ENCODE data around the gene ARHGAP30.
A peak's percentile ranks its signal among the peaks of the same experiment; 100 is the strongest.
"Not testable (repeated sequence)": the region's sequence is repeated elsewhere in the genome, so short reads cannot be mapped to it uniquely, and the experiment has no call there.

ARHGAP30 gene

GRCh38 chr1:161068306-161069234, 1.1 kb downstream of the ARHGAP30 start:
- no peak for DNase-seq

GRCh38 chr1:161066694-161067093, 3.0 kb downstream of the ARHGAP30 start:
- no peak for DNase-seq

- DNase-seq, result not testable (repeated sequence)
These were observed 4.0 kb downstream of the ARHGAP30 start for GRCh38 chr1:161065681-161066080.

GRCh38 chr1:161063936-161064335, 5.8 kb downstream of the ARHGAP30 start:
- DNase-seq, result not testable (repeated sequence)

GRCh38 chr1:161061419-161061818, 8.3 kb downstream of the ARHGAP30 start:
- no peak for DNase-seq

- DNase-seq, result no peak
These were observed 10.4 kb downstream of the ARHGAP30 start for GRCh38 chr1:161059293-161059692.

- DNase-seq, result no peak
These were observed 14.9 kb downstream of the ARHGAP30 start for GRCh38 chr1:161054805-161055204.

GRCh38 chr1:161054232-161054631, 15.5 kb downstream of the ARHGAP30 start:
- DNase-seq, result no peak

GRCh38 chr1:161052899-161053298, 16.8 kb downstream of the ARHGAP30 start:
- no peak for DNase-seq

- no peak for DNase-seq
These were observed 18.5 kb downstream of the ARHGAP30 start for GRCh38 chr1:161051219-161051618.

- DNase-seq, result no peak
These were observed 20.6 kb downstream of the ARHGAP30 start for GRCh38 chr1:161048949-161049722.

GRCh38 chr1:161047436-161048420, 22.0 kb downstream of the ARHGAP30 start:
- DNase-seq, result no peak

GRCh38 chr1:161046605-161047228, 23.0 kb downstream of the ARHGAP30 start:
- no peak for DNase-seq

GRCh38 chr1:161045736-161046604, 23.7 kb downstream of the ARHGAP30 start, which contains the start of gene USF1:
Gene USF1 (minus strand): TSS chr1:161045977. CDS start chr1:161043275, 2,702 bp downstream.
- DNase-seq, result peak; percentile 80

- peak; percentile 43 for DNase-seq
These were observed 24.6 kb downstream of the ARHGAP30 start for GRCh38 chr1:161044908-161045735.

- DNase-seq, result no peak
These were observed 25.2 kb downstream of the ARHGAP30 start for GRCh38 chr1:161044535-161044907.

- no peak for DNase-seq
These were observed 30.1 kb downstream of the ARHGAP30 start for GRCh38 chr1:161039546-161039945.

- no peak for DNase-seq
These were observed 30.5 kb downstream of the ARHGAP30 start for GRCh38 chr1:161039154-161039545.

GRCh38 chr1:161038523-161039153, 31.1 kb downstream of the ARHGAP30 start, which contains the start of gene TSTD1:
Gene TSTD1 (minus strand): TSS chr1:161038964. CDS start chr1:161038889, 75 bp downstream.
- DNase-seq, result peak; percentile 80

Data from NCI-H510A (cell line).